ENCODE results near the gene TBX5.
A peak's percentile ranks its signal among the peaks of the same experiment; 100 is the strongest.

Gene TBX5

GRCh38 chr12:114391088-114391487 lies 14.9 kb downstream of the TBX5 start:
- DNase-seq (ENCODE audit: low spot score), result no peak
- no peak for ATAC-seq (ENCODE audit: low read depth)
- peaks cover 63% of the 10 kb centered on the region for H3K27me3 ChIP-seq (ENCODE audit: insufficient read depth, poor library complexity, severe bottlenecking)

GRCh38 chr12:114384739-114385138 lies 21.2 kb downstream of the TBX5 start:
- TF ChIP-seq, protein P1, sequence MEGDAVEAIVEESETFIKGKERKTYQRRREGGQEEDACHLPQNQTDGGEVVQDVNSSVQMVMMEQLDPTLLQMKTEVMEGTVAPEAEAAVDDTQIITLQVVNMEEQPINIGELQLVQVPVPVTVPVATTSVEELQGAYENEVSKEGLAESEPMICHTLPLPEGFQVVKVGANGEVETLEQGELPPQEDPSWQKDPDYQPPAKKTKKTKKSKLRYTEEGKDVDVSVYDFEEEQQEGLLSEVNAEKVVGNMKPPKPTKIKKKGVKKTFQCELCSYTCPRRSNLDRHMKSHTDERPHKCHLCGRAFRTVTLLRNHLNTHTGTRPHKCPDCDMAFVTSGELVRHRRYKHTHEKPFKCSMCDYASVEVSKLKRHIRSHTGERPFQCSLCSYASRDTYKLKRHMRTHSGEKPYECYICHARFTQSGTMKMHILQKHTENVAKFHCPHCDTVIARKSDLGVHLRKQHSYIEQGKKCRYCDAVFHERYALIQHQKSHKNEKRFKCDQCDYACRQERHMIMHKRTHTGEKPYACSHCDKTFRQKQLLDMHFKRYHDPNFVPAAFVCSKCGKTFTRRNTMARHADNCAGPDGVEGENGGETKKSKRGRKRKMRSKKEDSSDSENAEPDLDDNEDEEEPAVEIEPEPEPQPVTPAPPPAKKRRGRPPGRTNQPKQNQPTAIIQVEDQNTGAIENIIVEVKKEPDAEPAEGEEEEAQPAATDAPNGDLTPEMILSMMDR (IDR thresholded peaks at IDR 0.05; ENCODE audit: poor library complexity, severe bottlenecking), result no peak
- Histone ChIP-seq H3K9me3 (ENCODE audit: severe bottlenecking) (no peaks in the 10 kb centered on the region), H3K4me1 (ENCODE audit: insufficient read depth, poor library complexity, severe bottlenecking) (no peaks in the 10 kb centered on the region), H3K4me3 (ENCODE audit: severe bottlenecking) (no peak overlapping the region), H3K27ac (ENCODE audit: poor library complexity, severe bottlenecking) (no peak overlapping the region), H3K27me3 (ENCODE audit: insufficient read depth, poor library complexity, severe bottlenecking) (peaks cover 13% of the 10 kb centered on the region), H3K36me3 (ENCODE audit: low read depth) (no peaks in the 10 kb centered on the region)
- no peak for DNase-seq (ENCODE audit: low spot score)
- no peak for ATAC-seq (ENCODE audit: low read depth)

More at GRCh38 chr12:114391088-114391487, 14.9 kb downstream of the TBX5 start:
- no peaks in the 10 kb centered on the region for H3K36me3 ChIP-seq (ENCODE audit: low read depth)
- H3K27ac ChIP-seq (ENCODE audit: poor library complexity, severe bottlenecking), result no peak overlapping the region
- no peaks in the 10 kb centered on the region for H3K4me1 ChIP-seq (ENCODE audit: insufficient read depth, poor library complexity, severe bottlenecking)
- H3K9me3 ChIP-seq (ENCODE audit: severe bottlenecking), result no peaks in the 10 kb centered on the region
- H3K4me3 ChIP-seq (ENCODE audit: severe bottlenecking), result no peak overlapping the region
- TF ChIP-seq, protein P1 (IDR thresholded peaks at IDR 0.05; ENCODE audit: poor library complexity, severe bottlenecking), result no peak

DNA sequence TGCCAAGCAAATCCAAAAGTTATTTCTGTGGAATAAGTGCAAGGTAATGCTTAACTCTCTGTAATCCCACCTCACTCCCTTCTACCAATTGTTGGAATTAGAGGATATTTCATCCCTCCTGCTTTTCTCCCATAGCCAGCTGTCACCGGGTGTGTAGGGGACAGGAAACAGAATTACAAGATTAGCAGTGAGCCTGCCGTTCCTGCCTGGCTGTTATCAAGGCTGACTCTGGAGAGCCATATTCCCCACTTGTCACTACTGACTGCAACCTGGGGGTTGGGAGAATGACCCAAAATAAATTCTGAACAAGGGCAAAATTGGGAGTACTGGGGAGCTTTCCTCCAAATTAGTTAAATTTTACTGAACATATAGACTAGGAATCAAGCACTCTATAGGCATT lies 24.8 kb downstream of the TBX5 start:
- TF ChIP-seq, protein P1 (IDR thresholded peaks at IDR 0.05; ENCODE audit: poor library complexity, severe bottlenecking), result no peak
- ATAC-seq (ENCODE audit: low read depth) (no peak), DNase-seq (ENCODE audit: low spot score) (no peak)
- no peak overlapping the region for H3K4me3 ChIP-seq (ENCODE audit: severe bottlenecking)
- no peaks in the 10 kb centered on the region for H3K4me1 ChIP-seq (ENCODE audit: insufficient read depth, poor library complexity, severe bottlenecking)
- no peak overlapping the region for H3K27ac ChIP-seq (ENCODE audit: poor library complexity, severe bottlenecking)
- no peaks in the 10 kb centered on the region for H3K36me3 ChIP-seq (ENCODE audit: low read depth)
- no peaks in the 10 kb centered on the region for H3K9me3 ChIP-seq (ENCODE audit: severe bottlenecking)
- peaks cover 14% of the 10 kb centered on the region for H3K27me3 ChIP-seq (ENCODE audit: insufficient read depth, poor library complexity, severe bottlenecking)

DNA sequence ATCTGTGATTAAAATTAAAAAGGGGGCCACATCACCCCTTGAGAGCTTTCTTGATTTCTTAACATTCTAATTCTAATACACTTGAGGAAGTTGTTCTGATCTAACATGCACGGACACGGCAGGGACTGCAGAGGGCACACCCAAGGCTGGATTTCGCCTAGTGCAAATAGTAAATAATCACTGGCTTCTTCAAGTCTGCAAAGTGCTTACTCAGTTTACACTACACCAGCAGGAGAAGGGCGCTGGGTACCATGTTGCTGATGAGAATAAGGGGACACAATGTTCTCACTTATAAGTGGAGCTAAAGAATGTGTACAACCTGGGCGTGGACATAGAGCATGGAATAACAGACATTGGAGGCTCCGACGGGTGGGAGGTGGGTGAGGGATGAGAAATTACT lies 34.2 kb downstream of the TBX5 start:
- ATAC-seq (ENCODE audit: low read depth), result 0 out of 3 replicates have a peak, but pooled peaks have one; percentile 23
- H3K36me3 ChIP-seq (ENCODE audit: low read depth), result no peaks in the 10 kb centered on the region
- DNase-seq (ENCODE audit: low spot score), result no peak
- no peaks in the 10 kb centered on the region for H3K9me3 ChIP-seq (ENCODE audit: severe bottlenecking)
- H3K4me1 ChIP-seq (ENCODE audit: insufficient read depth, poor library complexity, severe bottlenecking), result no peaks in the 10 kb centered on the region
- no peak overlapping the region for H3K27ac ChIP-seq (ENCODE audit: poor library complexity, severe bottlenecking)
- H3K27me3 ChIP-seq (ENCODE audit: insufficient read depth, poor library complexity, severe bottlenecking), result peaks cover 13% of the 10 kb centered on the region
- TF ChIP-seq, protein P1 (IDR thresholded peaks at IDR 0.05; ENCODE audit: poor library complexity, severe bottlenecking), result no peak
- no peak overlapping the region for H3K4me3 ChIP-seq (ENCODE audit: severe bottlenecking)

- Histone ChIP-seq H3K4me3 (ENCODE audit: severe bottlenecking) (no peak overlapping the region), H3K4me1 (ENCODE audit: insufficient read depth, poor library complexity, severe bottlenecking) (no peaks in the 10 kb centered on the region), H3K36me3 (ENCODE audit: low read depth) (no peaks in the 10 kb centered on the region), H3K27ac (ENCODE audit: poor library complexity, severe bottlenecking) (no peak overlapping the region), H3K27me3 (ENCODE audit: insufficient read depth, poor library complexity, severe bottlenecking) (peaks cover 13% of the 10 kb centered on the region), H3K9me3 (ENCODE audit: severe bottlenecking) (no peaks in the 10 kb centered on the region)
- DNase-seq (ENCODE audit: low spot score) (no peak), ATAC-seq (ENCODE audit: low read depth) (no peak)
- TF ChIP-seq, protein P1 (IDR thresholded peaks at IDR 0.05; ENCODE audit: poor library complexity, severe bottlenecking), result no peak
Measured at GRCh38 chr12:114371250-114371649, 34.7 kb downstream of the TBX5 start.
